Uterus (tissue), 4 donors: ENCODE measurements around the gene SLC7A1. TPM values are rescaled to one million over a fixed set of nuclear protein-coding genes. Genes with fewer than 3 reads are reported as not detected.
A peak's percentile ranks its signal among the peaks of the same experiment; 100 is the strongest.

Experiments used
- DNase-seq, 2 donors: peaks; one replicate each; pipeline ENCODE4 v3.0.0-alpha.2; 2019 to 2020
- H3K27ac ChIP-seq, 2 donors: fragments of 200-600 bp; sonication (generic); 1 replicate in 1 of 2; 2 replicates in 1 of 2; pipeline ENCODE4 v1.5.1; 2016 to 2018
- H3K27me3 ChIP-seq, 2 donors: fragments of 200-600 bp; sonication (generic); one replicate each; pipeline ENCODE4 v1.5.1; 2018 to 2019; ENCODE audit warnings: control low read depth in 1 of 2
- H3K36me3 ChIP-seq, 2 donors: fragments of 200-600 bp; sonication (generic); one replicate each; pipeline ENCODE4 v1.5.1; 2019; ENCODE audit warnings: control low read depth in 1 of 2
- H3K4me1 ChIP-seq, 2 donors: fragments of 200-600 bp; sonication (generic); one replicate each; pipeline ENCODE4 v1.5.1; 2018 to 2019; ENCODE audit warnings: control low read depth in 1 of 2
- H3K4me3 ChIP-seq, 2 donors: fragments of 200-600 bp; sonication (generic); 1 replicate in 1 of 2; 2 replicates in 1 of 2; pipeline ENCODE4 v1.5.1; 2018 to 2019; ENCODE audit warnings: mild to moderate bottlenecking in 1 of 2
- H3K9me3 ChIP-seq, 2 donors: fragments of 200-600 bp; sonication (generic); one replicate each; pipeline ENCODE4 v1.5.1; 2019; ENCODE audit warnings: control low read depth in 1 of 2
- CTCF ChIP-seq, 4 experiments: fragments of 200-600 bp in 2 of 4; fragments of 450-650 bp in 2 of 4; sonication (generic) in 2 of 4; IDR thresholded peaks; one replicate each; pipeline ENCODE4 v1.5.1; 2016 to 2019; ENCODE audit warnings: antibody characterized with exemption in 4 of 4, mild to moderate bottlenecking in 2 of 4, moderate library complexity in 1 of 4
- POLR2A ChIP-seq, 2 donors: fragments of 450-650 bp; IDR thresholded peaks; one replicate each; pipeline ENCODE4 v1.6.1; 2016; ENCODE audit warnings: antibody characterized with exemption in 2 of 2, mild to moderate bottlenecking in 1 of 2, moderate library complexity in 1 of 2
- intact Hi-C: fragments of 100-400 bp; cut with DNase I; formaldehyde crosslinking; loops from one replicate; pipeline ENCODE4 v1.15.1; 2023; ENCODE audit warnings: low total_unique reads
- total RNA-seq, 4 donors: library from RNA; depleted of rRNA in 3 of 4; stranded (reverse); fragments of >200 nt in 3 of 4; gene quantifications; one replicate each; pipeline versions ENCODE4 v1.1.0 to v1.2.4, GENCODE V29; 2014 to 2023
- donor health status: DM: yes; HTN: yes; CAD: no.

SLC7A1 gene
- total RNA-seq, 4 donors from 2014 or later = 4.1 to 39.0 (median 10.8) TPM

- H3K27me3 ChIP-seq = no peaks in the 10 kb centered on the region
- H3K36me3 ChIP-seq = no peaks in the 10 kb centered on the region
- no peaks in the 10 kb centered on the region for H3K9me3 ChIP-seq
- no peak overlapping the region for H3K27ac ChIP-seq
- no peak overlapping the region for H3K4me3 ChIP-seq
- no peaks in the 10 kb centered on the region for H3K4me1 ChIP-seq
- DNase-seq = no peak
- intact Hi-C loops = loop anchor here (10.0 kb wide), 1 partner anchor 516 kb away; no protein-coding TSS in a partner anchor
- TF ChIP-seq POLR2A (IDR thresholded peaks at IDR 0.05) = no peak
- no peak for TF ChIP-seq CTCF (IDR thresholded peaks at IDR 0.05)
Measured at GRCh38 chr13:29598321-29598720, 2.8 kb upstream of the SLC7A1 start.

- intact Hi-C loops = loop anchor here (10.0 kb wide), 1 partner anchor 517 kb away; no protein-coding TSS in a partner anchor
- Histone ChIP-seq H3K4me3 (no peak overlapping the region), H3K36me3 (no peaks in the 10 kb centered on the region), H3K27me3 (no peaks in the 10 kb centered on the region), H3K27ac (no peak overlapping the region), H3K4me1 (no peaks in the 10 kb centered on the region), H3K9me3 (no peaks in the 10 kb centered on the region)
- no peak for DNase-seq
- TF ChIP-seq CTCF (IDR thresholded peaks at IDR 0.05) = no peak
- no peak for TF ChIP-seq POLR2A (IDR thresholded peaks at IDR 0.05)
Measured at GRCh38 chr13:29597706-29598105, 2.2 kb upstream of the SLC7A1 start.

- no peaks in the 10 kb centered on the region for H3K27me3 ChIP-seq
- TF ChIP-seq POLR2A (IDR thresholded peaks at IDR 0.05) (no peak), CTCF (IDR thresholded peaks at IDR 0.05) (no peak)
- no peak for DNase-seq
- intact Hi-C loops = loop anchor here (10.0 kb wide), 1 partner anchor 518 kb away; no protein-coding TSS in a partner anchor
- no peak overlapping the region for H3K4me3 ChIP-seq
- H3K27ac ChIP-seq = no peak overlapping the region
- no peaks in the 10 kb centered on the region for H3K36me3 ChIP-seq
- H3K9me3 ChIP-seq = no peaks in the 10 kb centered on the region
- no peaks in the 10 kb centered on the region for H3K4me1 ChIP-seq
Measured at GRCh38 chr13:29597246-29597645, 1.8 kb upstream of the SLC7A1 start.

- Histone ChIP-seq H3K27ac (peak overlapping the region; percentile 89 to 98), H3K27me3 (no peaks in the 10 kb centered on the region), H3K4me1 (no peaks in the 10 kb centered on the region), H3K36me3 (no peaks in the 10 kb centered on the region), H3K4me3 (peak overlapping the region; percentile 60 to 98), H3K9me3 (no peaks in the 10 kb centered on the region)
- TF ChIP-seq CTCF (IDR thresholded peaks at IDR 0.05) (no peak), POLR2A (IDR thresholded peaks at IDR 0.05) (no peak)
- intact Hi-C loops = loop anchor here (10.0 kb wide), 1 partner anchor 519 kb away; no protein-coding TSS in a partner anchor
- DNase-seq = no peak
Measured at GRCh38 chr13:29596064-29596418, 553 bp upstream of the SLC7A1 start.

GRCh38 chr13:29594710-29595379 lies 643 bp downstream of the SLC7A1 start:
- intact Hi-C loops = loop anchor here (5.0 to 10.0 kb wide), 2 partner anchors 520 to 827 kb away; partner anchors contain the start of gene UBE2L5
- H3K9me3 ChIP-seq = no peaks in the 10 kb centered on the region
- H3K27me3 ChIP-seq = no peaks in the 10 kb centered on the region
- TF ChIP-seq CTCF (IDR thresholded peaks at IDR 0.05) (no peak), POLR2A (IDR thresholded peaks at IDR 0.05) (peak; percentile 36 to 58)
- H3K4me1 ChIP-seq = no peaks in the 10 kb centered on the region
- peak; percentile 70 to 74 for DNase-seq
- H3K4me3 ChIP-seq = peak overlapping the region; percentile 60 to 98
- no peaks in the 10 kb centered on the region for H3K36me3 ChIP-seq
- H3K27ac ChIP-seq = peak overlapping the region; percentile 89 to 98
